ENCODE data around the gene COP1.

DNA sequence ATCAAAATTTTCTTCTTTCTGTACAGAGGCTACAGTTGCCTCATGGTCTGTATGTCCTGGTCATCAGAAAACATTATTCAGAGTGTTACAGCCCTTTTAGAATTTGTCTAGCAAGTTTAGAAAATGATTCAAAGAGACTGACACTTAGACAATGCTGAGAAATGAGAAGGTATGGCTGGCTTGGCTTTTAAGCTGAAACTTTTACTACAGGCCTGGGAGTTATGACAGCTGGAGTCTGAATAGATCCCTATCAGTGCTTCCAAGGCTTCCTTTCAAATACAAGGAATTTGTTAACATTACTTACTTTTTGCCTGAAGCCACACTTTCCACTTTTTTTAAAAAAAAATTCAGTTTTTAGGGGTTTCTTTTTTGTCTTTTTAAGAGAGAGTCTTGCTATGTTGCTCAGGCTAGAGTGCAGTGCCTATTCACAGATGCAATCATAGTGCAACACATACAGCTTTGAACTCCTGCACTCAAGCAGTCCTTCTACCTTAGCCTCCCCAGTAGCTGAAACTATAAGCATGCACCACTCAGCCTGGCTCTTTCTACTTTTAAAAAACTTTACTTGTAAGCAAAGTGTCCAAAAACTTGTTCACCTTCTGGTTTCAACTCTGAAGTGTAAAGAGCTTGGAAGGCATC, 10.5 kb upstream of the COP1 start:
- TF ChIP-seq, protein P1, sequence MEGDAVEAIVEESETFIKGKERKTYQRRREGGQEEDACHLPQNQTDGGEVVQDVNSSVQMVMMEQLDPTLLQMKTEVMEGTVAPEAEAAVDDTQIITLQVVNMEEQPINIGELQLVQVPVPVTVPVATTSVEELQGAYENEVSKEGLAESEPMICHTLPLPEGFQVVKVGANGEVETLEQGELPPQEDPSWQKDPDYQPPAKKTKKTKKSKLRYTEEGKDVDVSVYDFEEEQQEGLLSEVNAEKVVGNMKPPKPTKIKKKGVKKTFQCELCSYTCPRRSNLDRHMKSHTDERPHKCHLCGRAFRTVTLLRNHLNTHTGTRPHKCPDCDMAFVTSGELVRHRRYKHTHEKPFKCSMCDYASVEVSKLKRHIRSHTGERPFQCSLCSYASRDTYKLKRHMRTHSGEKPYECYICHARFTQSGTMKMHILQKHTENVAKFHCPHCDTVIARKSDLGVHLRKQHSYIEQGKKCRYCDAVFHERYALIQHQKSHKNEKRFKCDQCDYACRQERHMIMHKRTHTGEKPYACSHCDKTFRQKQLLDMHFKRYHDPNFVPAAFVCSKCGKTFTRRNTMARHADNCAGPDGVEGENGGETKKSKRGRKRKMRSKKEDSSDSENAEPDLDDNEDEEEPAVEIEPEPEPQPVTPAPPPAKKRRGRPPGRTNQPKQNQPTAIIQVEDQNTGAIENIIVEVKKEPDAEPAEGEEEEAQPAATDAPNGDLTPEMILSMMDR (IDR thresholded peaks at IDR 0.05) = no peak
- TF ChIP-seq POLR2A (IDR thresholded peaks at IDR 0.05) = no peak
